Dedifferentiated amniotic fluid mesenchymal stem cell (primary cell): ENCODE measurements around the gene AICDA.

ENCODE experiments used
- DNase-seq: peaks from one replicate; pipeline ENCODE4 v3.0.0-alpha.2; 2016; ENCODE audit errors: extremely low spot score

Gene AICDA

GRCh38 chr12:8554451-8555195, 58.0 kb downstream of the AICDA start:
- no peak for DNase-seq

- DNase-seq, result no peak
Measured at GRCh38 chr12:8553088-8553627, 59.5 kb downstream of the AICDA start.
